ENCODE results near the gene OR8G5. TPM values are rescaled to one million over a fixed set of nuclear protein-coding genes. Genes with fewer than 3 reads are reported as not detected.
"Not testable (repeated sequence)": the region's sequence is repeated elsewhere in the genome, so short reads cannot be mapped to it uniquely, and the experiment has no call there.

Gene OR8G5
- total RNA-seq, 2 donors from 2014 or later, result 0.18 TPM; not detected in 1

DNA sequence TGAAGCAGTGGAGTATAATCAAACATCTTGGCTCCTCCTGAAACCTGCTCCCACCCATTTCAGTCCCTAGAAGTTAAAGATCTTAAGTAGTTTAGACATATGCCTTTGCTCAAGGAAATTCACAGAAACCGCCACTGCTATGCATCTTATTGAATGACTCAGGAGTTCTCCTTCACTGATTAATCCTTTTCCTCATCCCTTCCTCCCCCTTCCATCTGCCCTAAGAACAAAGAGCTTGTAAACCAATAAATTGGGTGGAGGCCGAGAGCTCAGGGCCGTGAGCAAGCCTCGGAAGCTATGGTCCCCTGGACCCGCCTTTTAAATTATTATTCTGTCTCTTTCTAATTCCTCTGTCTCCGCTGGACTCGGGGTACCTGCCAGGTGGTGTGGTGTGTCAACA lies 14.7 kb downstream of the OR8G5 start:
- not testable (repeated sequence) for H3K27me3 ChIP-seq (ENCODE audit: control insufficient read depth, insufficient read depth, low read length, poor library complexity, severe bottlenecking); H3K27ac ChIP-seq (ENCODE audit: low read depth, low read length); H3K27ac Mint-ChIP-seq; DNase-seq; H3K9me3 ChIP-seq (ENCODE audit: control insufficient read depth, low read length); H3K36me3 ChIP-seq (ENCODE audit: control insufficient read depth, insufficient read depth, low read length); H3K4me1 ChIP-seq (ENCODE audit: control insufficient read depth, insufficient read depth, low read length); H3K9ac ChIP-seq (ENCODE audit: extremely low read depth, low read length, poor library complexity, severe bottlenecking); H3K27me3 Mint-ChIP-seq (ENCODE audit: insufficient read depth); H3K36me3 Mint-ChIP-seq (ENCODE audit: low read depth); H3K4me3 ChIP-seq (ENCODE audit: low read length); H3K4me3 Mint-ChIP-seq; H3K9me3 Mint-ChIP-seq
- WGBS, 2 experiments (ENCODE audit: insufficient coverage in 1 of 2, insufficient read length in 1 of 2), result 86 to 100% methylated on average over 1 to 6 of the region's 7 CpGs
- H3K4me1 Mint-ChIP-seq, result peaks cover 17% of the 10 kb centered on the region

DNA sequence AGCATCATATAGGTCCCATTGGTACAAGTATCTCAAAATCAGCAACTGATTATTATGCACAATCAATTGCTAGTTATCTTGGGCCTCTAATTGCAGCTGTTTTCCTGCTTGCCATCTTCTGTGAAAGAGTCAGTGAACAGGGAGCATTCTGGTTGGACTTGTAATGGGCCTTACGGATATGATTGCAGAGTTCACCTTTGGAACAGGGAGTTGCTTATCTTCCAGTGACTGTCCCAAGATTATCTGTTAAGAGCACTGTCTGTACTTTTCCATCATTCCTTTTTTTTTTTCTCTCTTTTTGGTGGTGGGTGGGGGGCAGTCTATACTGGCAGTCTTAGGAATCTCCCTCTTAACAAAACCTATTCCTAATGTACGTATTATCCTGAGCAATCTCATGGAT lies 17.8 kb downstream of the OR8G5 start:
- WGBS, 2 experiments (ENCODE audit: insufficient coverage in 1 of 2, insufficient read length in 1 of 2), result 83 to 95% methylated on average over 1 to 2 of the region's 2 CpGs
- no peaks in the 10 kb centered on the region for H3K4me1 ChIP-seq (ENCODE audit: control insufficient read depth, insufficient read depth, low read length)
- no peak for DNase-seq
- TF ChIP-seq, protein P1, sequence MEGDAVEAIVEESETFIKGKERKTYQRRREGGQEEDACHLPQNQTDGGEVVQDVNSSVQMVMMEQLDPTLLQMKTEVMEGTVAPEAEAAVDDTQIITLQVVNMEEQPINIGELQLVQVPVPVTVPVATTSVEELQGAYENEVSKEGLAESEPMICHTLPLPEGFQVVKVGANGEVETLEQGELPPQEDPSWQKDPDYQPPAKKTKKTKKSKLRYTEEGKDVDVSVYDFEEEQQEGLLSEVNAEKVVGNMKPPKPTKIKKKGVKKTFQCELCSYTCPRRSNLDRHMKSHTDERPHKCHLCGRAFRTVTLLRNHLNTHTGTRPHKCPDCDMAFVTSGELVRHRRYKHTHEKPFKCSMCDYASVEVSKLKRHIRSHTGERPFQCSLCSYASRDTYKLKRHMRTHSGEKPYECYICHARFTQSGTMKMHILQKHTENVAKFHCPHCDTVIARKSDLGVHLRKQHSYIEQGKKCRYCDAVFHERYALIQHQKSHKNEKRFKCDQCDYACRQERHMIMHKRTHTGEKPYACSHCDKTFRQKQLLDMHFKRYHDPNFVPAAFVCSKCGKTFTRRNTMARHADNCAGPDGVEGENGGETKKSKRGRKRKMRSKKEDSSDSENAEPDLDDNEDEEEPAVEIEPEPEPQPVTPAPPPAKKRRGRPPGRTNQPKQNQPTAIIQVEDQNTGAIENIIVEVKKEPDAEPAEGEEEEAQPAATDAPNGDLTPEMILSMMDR (conservative IDR thresholded peaks at IDR 0.05), result no peak
- no peaks in the 10 kb centered on the region for H3K9me3 ChIP-seq (ENCODE audit: control insufficient read depth, low read length)
- H3K9ac ChIP-seq (ENCODE audit: extremely low read depth, low read length, poor library complexity, severe bottlenecking), result no peak overlapping the region
- no peak overlapping the region for H3K4me3 ChIP-seq (ENCODE audit: low read length)
- H3K36me3 Mint-ChIP-seq (ENCODE audit: low read depth), result no peaks in the 10 kb centered on the region
- H3K27ac ChIP-seq (ENCODE audit: low read depth, low read length), result no peak overlapping the region
- no peaks in the 10 kb centered on the region for H3K27me3 ChIP-seq (ENCODE audit: control insufficient read depth, insufficient read depth, low read length, poor library complexity, severe bottlenecking)
- no peak overlapping the region for H3K27ac Mint-ChIP-seq
- H3K4me3 Mint-ChIP-seq, result no peak overlapping the region
- H3K9me3 Mint-ChIP-seq, result no peaks in the 10 kb centered on the region
- H3K4me1 Mint-ChIP-seq, result peaks cover 23% of the 10 kb centered on the region
- H3K27me3 Mint-ChIP-seq (ENCODE audit: insufficient read depth), result no peaks in the 10 kb centered on the region
- no peaks in the 10 kb centered on the region for H3K36me3 ChIP-seq (ENCODE audit: control insufficient read depth, insufficient read depth, low read length)

DNA sequence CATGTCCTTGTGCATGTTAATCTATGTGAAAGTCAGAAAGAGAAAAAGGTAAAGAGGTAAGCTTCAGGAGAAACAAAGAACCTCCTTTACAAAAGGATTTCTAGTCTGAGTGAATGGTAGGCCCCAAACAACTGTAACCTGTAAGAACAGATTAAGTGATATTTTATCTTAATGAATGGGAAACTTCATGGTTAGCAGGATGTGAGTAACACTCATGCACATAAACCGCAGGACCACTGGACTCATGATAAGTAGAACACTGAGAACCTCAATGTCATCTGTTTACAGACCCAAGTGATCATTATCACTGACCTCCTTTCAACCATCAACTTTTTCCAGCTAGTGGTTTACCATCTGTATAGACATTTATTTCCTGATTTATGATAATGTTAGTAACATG lies 19.9 kb downstream of the OR8G5 start:
- H3K36me3 Mint-ChIP-seq (ENCODE audit: low read depth), result no peaks in the 10 kb centered on the region
- H3K27me3 Mint-ChIP-seq (ENCODE audit: insufficient read depth), result no peaks in the 10 kb centered on the region
- H3K4me3 ChIP-seq (ENCODE audit: low read length), result no peak overlapping the region

More for the DNA sequence above, 19.9 kb downstream of the OR8G5 start:
- TF ChIP-seq, protein P1 (conservative IDR thresholded peaks at IDR 0.05), result no peak
- Histone ChIP-seq H3K27ac (ENCODE audit: low read depth, low read length) (no peak overlapping the region), H3K9ac (ENCODE audit: extremely low read depth, low read length, poor library complexity, severe bottlenecking) (no peak overlapping the region), H3K36me3 (ENCODE audit: control insufficient read depth, insufficient read depth, low read length) (no peaks in the 10 kb centered on the region), H3K9me3 (ENCODE audit: control insufficient read depth, low read length) (no peaks in the 10 kb centered on the region), H3K4me1 (ENCODE audit: control insufficient read depth, insufficient read depth, low read length) (no peaks in the 10 kb centered on the region), H3K27me3 (ENCODE audit: control insufficient read depth, insufficient read depth, low read length, poor library complexity, severe bottlenecking) (no peaks in the 10 kb centered on the region)
- H3K4me1 Mint-ChIP-seq, result peaks cover 17% of the 10 kb centered on the region
- no peak for DNase-seq
- no peak overlapping the region for H3K4me3 Mint-ChIP-seq
- peaks cover 7% of the 10 kb centered on the region for H3K9me3 Mint-ChIP-seq
- WGBS, 2 experiments (ENCODE audit: insufficient coverage in 1 of 2, insufficient read length in 1 of 2), result 100% methylated on average over 1 of the region's 1 CpG; no CpG with 5 or more reads in 1 of the 2 experiments
- H3K27ac Mint-ChIP-seq, result no peak overlapping the region

All from endodermal cell (in vitro differentiated cells).